ENCODE measurements around the gene TMEM144.

GRCh38 chr4:158259955-158260575, 49.8 kb downstream of the TMEM144 start:
- TF ChIP-seq CTCF (conservative IDR thresholded peaks at IDR 0.05) (peak; percentile 70), EZH2 (IDR thresholded peaks at IDR 0.05; ENCODE audit: low read depth) (no peak)

Data from PC-9 (cell line).